GM12878 (cell line): ENCODE results near the gene PELO. TPM values are rescaled to one million over a fixed set of nuclear protein-coding genes. Genes with fewer than 3 reads are reported as not detected.
"Not testable (repeated sequence)": the region's sequence is repeated elsewhere in the genome, so short reads cannot be mapped to it uniquely, and the experiment has no call there.

Experiments used
- ATAC-seq: fragments of 200-7000 bp; cut with Tn5 transposase; 3 replicates; pipeline ENCODE4 v1.9.1; 2020; ENCODE audit warnings: mild to moderate bottlenecking, moderate library complexity
- BruUV-seq: library from RNA; stranded (reverse); fragments of 400-500 nt; replicated peaks from 2 replicates; lab custom pipeline; 2021; lab: Mats Ljungman, UMichigan
- CTCF ChIA-PET: fragments of 300-600 bp; sonication (Branson Sonifier 250); formaldehyde crosslinking; extraction: SDS; loops from one replicate; lab custom pipeline; 2021; ENCODE audit warnings: inconsistent platforms; lab: Yijun Ruan, JAX
- POLR2A ChIA-PET: fragments of 350-600 bp; formaldehyde crosslinking; extraction: SDS; loops from one replicate; lab custom pipeline; 2021; ENCODE audit warnings: inconsistent platforms; lab: Charles Lee
- RAD21 ChIA-PET: fragments of 300-600 bp; sonication (Branson Sonifier 250); formaldehyde crosslinking; loops from one replicate; lab custom pipeline; 2023; ENCODE audit warnings: antibody characterized with exemption; ENCODE audit not compliant: unreplicated experiment; lab: Charles Lee
- SMC1A ChIA-PET: fragments of 300-600 bp; sonication (Branson Sonifier 250); formaldehyde crosslinking; loops from one replicate; lab custom pipeline; 2023; ENCODE audit not compliant: unreplicated experiment, uncharacterized antibody; lab: Charles Lee
- DNase-seq: peaks from one replicate; pipeline ENCODE4 v3.0.0-alpha.2; 2011; ENCODE audit warnings: low read depth, low spot score
- FAIRE-seq: peaks from 3 replicates; lab custom pipeline; 2011; peaks lifted over from hg19 to GRCh38; lab: Jason Lieb, UNC
- H2AFZ ChIP-seq: 2 replicates; pipeline ENCODE4 v1.6.0; 2011; ENCODE audit warnings: low read depth, low read length, control low read depth; ENCODE audit not compliant: control insufficient read depth
- H3K27ac ChIP-seq: 2 replicates; pipeline ENCODE4 v1.5.1; 2011; ENCODE audit warnings: control low read depth; ENCODE audit not compliant: control insufficient read depth, insufficient read depth
- H3K27me3 ChIP-seq, 2 experiments: replicated peaks in 1 of 2; 2 replicates each; pipeline versions ENCODE4 v1.6.0 to v1.6.1; 2011; ENCODE audit warnings: low read length in 1 of 2; ENCODE audit not compliant: control insufficient read depth in 2 of 2, insufficient read depth in 2 of 2
- H3K36me3 ChIP-seq, 2 experiments: 2 replicates each; pipeline ENCODE4 v1.5.1; 2011; ENCODE audit warnings: low read length in 1 of 2; ENCODE audit not compliant: control insufficient read depth in 2 of 2, insufficient read depth in 2 of 2
- H3K4me1 ChIP-seq: 2 replicates; pipeline ENCODE4 v1.6.1; 2011; ENCODE audit warnings: mild to moderate bottlenecking, low read length, moderate library complexity, mixed read lengths; ENCODE audit not compliant: control insufficient read depth, insufficient read depth
- H3K4me2 ChIP-seq: 2 replicates; pipeline ENCODE4 v1.6.0; 2011; ENCODE audit warnings: control low read depth; ENCODE audit not compliant: control insufficient read depth, insufficient read depth
- H3K4me3 ChIP-seq: fragments of 200-600 bp; sonication (generic); 2 replicates; pipeline ENCODE4 v1.5.1; 2016
- H3K79me2 ChIP-seq: 2 replicates; pipeline ENCODE4 v1.6.0; 2011; ENCODE audit warnings: low read length; ENCODE audit not compliant: control insufficient read depth, insufficient read depth
- H3K9ac ChIP-seq: 2 replicates; pipeline ENCODE4 v1.8.0; 2011; ENCODE audit warnings: low read length, control low read depth, mixed read lengths; ENCODE audit not compliant: control insufficient read depth, insufficient read depth
- H3K9me3 ChIP-seq: replicated peaks from 3 replicates; pipeline ENCODE4 v1.5.1; 2011; ENCODE audit warnings: mild to moderate bottlenecking, low read length; ENCODE audit not compliant: control insufficient read depth, insufficient read depth
- H4K20me1 ChIP-seq: 2 replicates; pipeline ENCODE4 v1.6.0; 2011; ENCODE audit not compliant: control insufficient read depth, insufficient read depth
- CEBPB ChIP-seq, 2 experiments: fragments of 150-350 bp in 1 of 2; IDR thresholded peaks; 2 replicates each; pipeline ENCODE4 v1.6.1; 2012 to 2014; ENCODE audit warnings: low read depth in 2 of 2, low read length in 2 of 2, borderline replicate concordance in 1 of 2, inconsistent platforms in 1 of 2
- RUNX3 ChIP-seq: IDR thresholded peaks from 2 replicates; pipeline ENCODE4 v1.6.1; 2012; ENCODE audit warnings: low read length, inconsistent platforms
- WGBS: methylation state at CpG from one replicate; pipeline ENCODE4 v1.1.6; 2016; ENCODE audit warnings: low lambda C conversion rate; ENCODE audit not compliant: insufficient replicate concordance, insufficient coverage; ENCODE audit errors: missing lambda C conversion rate; 5-methylcytosine and 5-hydroxymethylcytosine counted together
- in situ Hi-C: fragments of 300-500 bp; cut with MboI; formaldehyde crosslinking; loops from 9 replicates; pipeline ENCODE4 v1.14.3; 2018; ENCODE audit warnings: mixed read lengths
- intact Hi-C: fragments of 100-400 bp; cut with micrococcal nuclease; formaldehyde crosslinking; loops from one replicate; pipeline ENCODE4 v1.14.2; 2022; ENCODE audit not compliant: unreplicated experiment
- polyA plus RNA-seq, 11 experiments: library from polyadenylated mRNA; depleted of rRNA in 4 of 11; unstranded in 6 of 11; stranded (reverse) in 5 of 11; fragments of >200 nt; fragmentation: Nextera tagmentation in 4 of 11; fragmentation: Illumina TruSeq in 1 of 11; extraction: Ambion mirVana in 4 of 11; extraction: Trizol in 1 of 11; gene quantifications; 1 replicate in 1 of 11; 2 replicates in 10 of 11; pipeline versions ENCODE4 v1.2.1 to v1.2.3, GENCODE V29; 2011 to 2016; ENCODE audit warnings: inconsistent platforms in 2 of 11, missing spikeins in 2 of 11, low read depth in 1 of 11
- total RNA-seq, 4 experiments: library from RNA; depleted of rRNA in 3 of 4; stranded (reverse); fragments of >200 nt in 3 of 4; fragmentation: Illumina TruSeq in 1 of 4; extraction: Trizol in 1 of 4; gene quantifications; 2 replicates each; pipeline versions ENCODE4 v1.2.1 to v1.2.3, GENCODE V29; 2013 to 2021

The PELO gene
- total and polyA plus RNA-seq, 10 of the 15 experiments (the other 5 are each of a cell fraction or from before 2014, with no cell fraction given): 5.6 to 11.9 (median 8.7) TPM

DNA sequence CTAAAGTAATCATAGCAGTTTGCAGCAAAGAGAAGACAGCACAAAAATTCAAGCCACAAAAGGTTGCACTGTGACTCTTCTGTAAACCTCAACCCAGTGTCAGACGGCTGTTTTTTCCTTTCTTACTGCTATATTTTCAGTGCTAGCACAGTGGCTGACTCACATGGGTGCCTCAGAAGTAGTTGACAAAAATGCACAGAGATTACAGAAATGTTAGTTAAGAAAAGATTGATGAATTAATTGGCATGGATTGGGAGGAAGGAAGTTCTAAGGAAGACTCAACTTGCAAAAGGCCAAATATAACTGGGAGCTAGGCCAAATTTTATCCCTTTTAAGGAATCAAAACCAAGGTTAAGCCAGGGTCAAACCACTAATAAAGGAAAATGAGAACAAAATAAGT lies 43.7 kb upstream of the PELO start:
- H3K4me1 ChIP-seq: no peaks in the 10 kb centered on the region; the same call in 1 of the 2 replicates
- in situ Hi-C loops: no loop called here

DNA sequence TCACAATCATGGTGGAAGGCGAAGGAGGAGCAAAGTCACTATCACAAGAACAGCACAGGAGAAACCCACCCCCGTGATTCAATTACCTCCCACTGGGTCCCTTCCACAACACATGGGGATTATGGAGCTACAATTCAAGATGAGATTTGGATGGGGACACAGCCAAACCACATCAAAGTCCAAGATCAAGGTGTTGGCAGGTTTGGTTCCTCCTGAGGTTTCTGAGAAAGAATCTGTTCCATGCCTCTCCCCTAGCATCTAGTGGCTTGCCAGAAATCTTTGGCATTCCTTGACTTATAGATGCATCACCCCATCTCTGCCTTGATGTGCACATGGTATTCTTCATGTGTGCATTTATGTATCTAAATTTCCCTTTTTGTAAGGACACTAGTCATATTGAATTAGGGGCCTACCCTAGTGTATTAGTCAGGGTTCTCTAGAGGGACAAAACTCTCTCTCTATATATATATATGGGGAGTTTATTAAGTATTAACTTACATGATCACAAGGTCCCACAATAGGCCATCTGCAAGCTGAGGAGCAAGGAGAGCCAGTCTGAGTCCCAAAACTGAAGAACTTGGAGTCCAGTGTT lies 42.8 kb upstream of the PELO start:
- CTCF ChIA-PET, DNase-seq, RAD21 ChIA-PET, H3K36me3 ChIP-seq, SMC1A ChIA-PET, POLR2A ChIA-PET, H3K27ac ChIP-seq, FAIRE-seq, ATAC-seq, H3K79me2 ChIP-seq, in situ Hi-C loops, H3K9me3 ChIP-seq, BruUV-seq, H2AFZ ChIP-seq, H3K4me1 ChIP-seq, H3K9ac ChIP-seq, H4K20me1 ChIP-seq, H3K27me3 ChIP-seq, H3K4me2 ChIP-seq, H3K4me3 ChIP-seq, intact Hi-C loops: not testable (repeated sequence)
- WGBS: 51% methylated on average over 2 of the region's 2 CpGs

More for the DNA sequence above, 43.7 kb upstream of the PELO start:
- intact Hi-C loops: no loop called here
- ChIA-PET SMC1A (no interaction called here), RAD21 (no interaction called here), CTCF (interaction anchor here (1.1 kb wide), 1 partner anchor 24 kb away, joined by 4 read pairs; no protein-coding TSS in a partner anchor), POLR2A (no interaction called here)
- Histone ChIP-seq H2AFZ (no peak overlapping the region), H3K27me3 (no peaks in the 10 kb centered on the region; a peak in 1 of 4 replicates), H3K36me3 (no peaks in the 10 kb centered on the region), H3K79me2 (no peaks in the 10 kb centered on the region), H3K4me3 (no peak overlapping the region), H3K9ac (no peak overlapping the region), H3K4me2 (no peak overlapping the region), H3K27ac (no peak overlapping the region), H4K20me1 (no peaks in the 10 kb centered on the region), H3K9me3 (no peaks in the 10 kb centered on the region)
- no peak for DNase-seq
- no peak for FAIRE-seq
- no peak for TF ChIP-seq CEBPB (IDR thresholded peaks at IDR 0.05; ENCODE audit: borderline replicate concordance in 1 of 2, low read depth in 2 of 2, low read length in 2 of 2)
- peak; percentile 63 for TF ChIP-seq RUNX3
- 0% methylated on average over 1 of the region's 1 CpG for WGBS
- no TSS peak for BruUV-seq
- ATAC-seq: no peak
